GM19023 (cell line): ENCODE measurements around the gene ENTPD8.

Experiments
- ATAC-seq: cut with Tn5 transposase; IDR thresholded peaks from one replicate; pipeline ENCODE4 v1.9.1; 2021; ENCODE audit warnings: mild to moderate bottlenecking, moderate library complexity; ENCODE audit not compliant: unreplicated experiment

Gene ENTPD8

DNA sequence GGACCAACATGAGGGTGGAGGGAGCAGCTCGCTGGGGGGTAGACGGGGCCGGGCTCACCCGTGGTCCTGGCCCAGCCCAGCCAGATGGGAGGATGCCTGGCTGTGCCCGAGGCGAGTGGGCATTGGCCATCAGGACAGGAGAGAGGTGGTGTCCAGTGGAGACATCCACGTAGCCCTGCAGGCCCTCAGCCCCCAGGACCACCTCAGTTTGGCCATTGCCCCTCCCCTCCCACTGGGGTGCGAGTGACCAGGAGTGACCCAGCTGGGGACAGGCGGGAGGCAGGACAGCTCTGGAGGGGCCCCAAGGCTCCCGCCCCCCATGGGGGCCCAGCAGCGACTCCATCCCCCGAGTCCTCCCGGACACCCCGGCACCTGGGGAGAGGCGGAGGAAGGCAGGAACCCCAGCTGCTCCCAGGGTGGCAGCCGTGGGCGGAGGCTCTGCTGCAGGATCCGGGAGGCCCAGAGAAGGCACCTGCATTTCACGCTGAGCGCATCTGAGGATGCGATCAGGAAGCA, 9.7 kb downstream of the ENTPD8 start:
- ATAC-seq, result no peak

DNA sequence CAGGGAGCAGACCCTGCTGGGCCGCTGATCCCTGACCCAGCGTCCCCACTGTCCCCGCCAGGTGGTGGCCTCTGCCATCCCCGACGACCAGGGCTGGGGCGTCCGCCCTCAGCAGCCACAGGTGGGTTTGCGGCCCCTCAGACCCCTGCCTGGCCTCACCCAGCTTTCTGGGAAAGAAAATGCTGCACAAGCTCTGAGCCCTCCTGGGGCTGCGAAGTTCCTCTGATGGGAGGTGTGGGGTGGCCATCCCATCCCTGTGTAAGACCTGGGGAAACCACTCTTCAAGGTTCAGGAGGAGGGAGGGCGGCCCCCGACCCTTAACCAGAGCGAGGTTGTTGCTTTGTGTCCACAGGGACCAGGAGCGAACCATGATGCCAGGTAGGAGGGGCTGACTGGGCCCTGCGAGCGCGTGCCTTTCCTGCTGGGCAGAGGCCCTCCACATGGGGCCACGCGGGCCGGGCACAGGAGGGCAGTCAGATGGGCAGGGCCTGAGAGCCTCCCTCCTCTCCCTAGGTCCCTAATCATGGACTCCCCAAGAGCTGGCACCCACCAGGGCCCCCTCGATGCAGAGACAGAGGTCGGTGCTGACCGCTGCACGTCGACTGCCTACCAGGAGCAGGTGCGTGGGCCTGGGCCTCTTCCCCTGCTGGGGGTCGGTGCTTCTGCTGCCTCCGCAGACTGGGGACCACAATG, 10.3 kb downstream of the ENTPD8 start:
- no peak for ATAC-seq

DNA sequence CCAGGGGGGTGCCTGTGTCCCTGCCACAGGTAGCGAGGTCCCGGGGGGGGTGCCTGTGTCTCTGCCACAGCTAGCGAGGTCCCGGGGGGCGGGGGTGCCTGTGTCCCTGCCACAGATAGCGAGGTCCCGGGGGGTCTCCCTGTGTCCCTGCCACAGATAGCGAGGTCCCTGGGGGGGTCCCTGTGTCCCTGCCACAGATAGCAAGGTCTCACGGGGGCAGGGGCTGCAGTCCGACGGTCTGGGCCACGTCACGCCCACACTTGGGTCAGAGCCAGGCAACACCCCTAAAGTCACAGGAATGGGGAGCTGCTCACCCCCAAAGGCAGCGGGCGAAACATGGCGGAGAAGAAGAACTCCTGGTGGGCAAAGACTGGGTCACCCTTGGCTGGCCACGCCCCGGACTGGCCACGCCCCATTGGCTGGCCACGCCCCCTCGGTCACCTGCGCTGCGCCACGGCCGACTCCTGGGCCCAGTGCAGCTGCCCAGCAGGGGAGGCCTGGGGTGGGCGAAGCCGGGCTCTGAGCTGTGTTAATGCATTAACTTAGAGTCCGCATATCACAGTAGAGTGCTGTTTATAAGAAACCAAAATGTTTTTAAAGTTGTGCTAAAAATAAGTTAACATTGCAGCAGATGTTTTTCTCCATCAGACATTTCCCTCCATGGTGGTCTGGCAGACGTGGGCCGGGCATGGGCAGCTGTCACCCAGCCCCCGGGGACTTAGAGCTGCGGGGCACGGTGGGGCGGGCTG, 11.0 kb downstream of the ENTPD8 start:
- no peak for ATAC-seq

DNA sequence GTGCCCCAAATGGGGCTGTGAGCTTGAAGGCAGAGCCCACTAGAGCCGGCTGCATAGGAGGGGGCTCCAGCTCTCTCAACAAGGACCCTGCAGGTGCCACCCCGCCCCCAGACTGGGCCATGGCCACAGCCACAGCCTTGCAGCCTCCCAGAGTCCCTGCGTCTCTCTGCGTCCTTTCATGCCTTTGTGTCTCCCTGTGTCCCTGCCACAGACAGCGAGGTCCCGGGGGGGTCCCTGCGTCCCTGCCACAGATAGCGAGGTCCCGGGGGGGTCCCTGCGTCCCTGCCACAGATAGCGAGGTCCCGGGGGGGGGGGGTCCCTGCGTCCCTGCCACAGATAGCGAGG, 11.6 kb downstream of the ENTPD8 start:
- no peak for ATAC-seq

DNA sequence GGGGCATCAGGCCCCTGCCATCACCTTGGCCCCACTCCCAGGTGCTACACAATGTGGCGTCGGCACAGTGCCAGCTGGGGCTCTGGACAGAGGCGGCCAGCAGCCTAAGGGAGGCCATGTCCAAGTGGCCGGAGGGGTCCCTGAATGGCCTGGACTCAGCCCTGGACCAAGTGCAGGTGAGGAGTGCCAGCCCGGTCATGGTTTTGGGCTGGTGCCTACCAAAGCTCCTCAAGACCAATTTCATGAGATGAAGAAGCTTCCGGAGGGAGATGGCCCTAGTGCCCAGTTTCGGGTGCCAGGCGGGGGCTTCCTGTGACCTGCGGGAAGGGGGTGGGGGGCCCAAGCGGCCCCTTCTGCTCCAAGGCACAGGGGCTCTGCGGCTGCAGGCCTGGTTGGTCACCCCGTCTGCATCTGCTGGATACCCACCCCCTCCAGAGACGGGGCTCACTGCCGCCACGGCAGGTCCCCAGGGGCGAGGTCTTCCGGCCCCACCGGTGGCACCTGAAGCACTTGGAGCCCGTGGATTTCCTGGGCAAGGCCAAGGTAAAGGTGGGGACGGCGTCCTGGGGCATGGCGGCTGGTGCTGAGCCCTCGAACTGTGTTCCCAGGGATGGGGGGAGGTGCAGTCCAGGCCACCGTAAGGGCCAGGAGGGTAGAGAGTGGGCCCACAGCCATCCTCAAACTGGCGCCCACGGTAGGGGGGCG, 12.2 kb downstream of the ENTPD8 start:
- no peak for ATAC-seq

DNA sequence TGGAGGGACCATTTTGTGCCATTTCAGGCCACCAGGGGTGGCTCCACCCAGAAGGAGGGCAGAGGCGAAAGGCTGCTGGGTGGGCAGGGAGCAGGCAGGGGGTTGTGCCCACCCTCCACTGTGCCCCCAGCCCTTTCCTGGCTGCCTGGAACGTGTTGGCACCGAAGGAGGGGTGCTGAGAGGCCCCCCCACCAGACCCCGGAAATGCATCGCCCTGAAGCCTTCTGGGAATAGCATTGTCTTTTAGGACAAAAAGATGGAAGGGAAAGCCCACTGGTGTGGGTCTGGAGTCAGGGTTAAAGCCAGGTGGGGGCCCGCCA, 12.9 kb downstream of the ENTPD8 start:
- no peak for ATAC-seq

DNA sequence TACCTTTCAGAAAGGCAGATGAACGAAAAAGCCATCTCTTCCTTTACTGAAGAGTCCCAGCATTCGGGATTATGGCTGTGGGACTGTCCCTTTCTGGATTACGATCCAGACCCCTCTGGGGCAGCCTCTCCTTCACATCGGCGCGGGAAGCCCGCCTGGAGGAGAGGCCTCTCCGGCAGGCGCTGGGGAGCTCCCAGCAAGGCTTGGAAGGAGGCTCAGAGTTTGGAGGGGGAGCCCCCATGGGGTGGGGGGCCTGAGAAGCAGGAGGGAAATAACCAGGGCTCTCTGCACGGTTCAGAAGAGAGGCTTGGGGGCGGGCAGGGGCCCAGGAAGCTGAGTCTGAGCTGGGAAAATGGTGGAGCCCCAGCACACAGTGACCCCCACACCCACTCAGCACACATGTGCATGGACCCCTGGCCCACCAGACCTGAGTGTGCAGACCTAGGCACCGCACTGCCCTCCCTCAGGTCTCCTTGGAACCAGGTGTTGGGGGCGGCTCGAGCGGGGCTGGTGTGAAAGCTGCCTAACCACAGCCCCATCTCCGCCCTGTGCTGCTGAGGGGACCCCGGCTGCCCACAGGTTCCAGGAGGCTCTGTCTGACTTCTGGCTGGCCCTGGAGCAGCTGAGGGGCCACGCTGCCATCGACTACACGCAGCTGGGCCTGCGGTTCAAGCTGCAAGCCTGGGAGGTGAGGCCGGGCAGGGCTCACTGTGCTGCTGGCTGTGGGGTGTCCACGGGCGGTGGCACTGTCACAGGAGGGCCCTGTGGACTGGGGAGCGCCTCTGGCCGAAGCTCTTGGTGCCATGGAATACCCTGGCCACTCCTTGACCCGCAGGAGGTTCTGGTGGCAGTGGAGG, 13.5 kb downstream of the ENTPD8 start:
- ATAC-seq, result no peak

DNA sequence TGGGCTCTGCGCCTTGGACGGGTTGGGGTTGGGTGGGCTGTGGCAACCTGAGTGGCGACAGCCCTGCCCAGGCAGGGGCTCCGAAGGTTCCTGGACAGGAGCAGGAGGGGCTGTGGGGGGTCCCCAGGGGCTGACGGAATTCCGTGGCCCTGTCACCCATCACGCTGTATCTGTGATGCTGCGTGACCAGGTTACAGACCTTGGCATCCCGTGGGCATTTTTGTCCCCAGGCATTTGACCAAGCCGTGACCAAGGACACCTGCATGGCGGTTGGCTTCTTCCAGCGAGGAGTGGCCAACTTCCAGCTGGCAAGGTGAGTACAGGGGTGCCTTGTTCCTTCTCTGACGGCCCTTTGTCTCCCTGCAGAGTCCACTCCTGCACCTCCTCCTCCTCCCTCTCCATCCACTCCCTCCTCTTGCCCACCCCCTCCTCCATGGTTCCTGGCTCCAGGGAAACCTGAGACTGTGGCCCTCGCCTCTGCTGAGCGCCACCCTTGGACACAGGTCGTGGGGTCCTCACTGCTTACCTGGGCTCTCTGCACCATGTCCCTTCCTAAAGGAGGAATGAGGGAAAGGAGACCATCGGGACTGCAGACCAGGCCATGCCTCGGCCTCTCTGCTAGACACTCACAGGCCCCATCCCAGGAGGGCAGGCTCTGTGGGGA, 15.0 kb downstream of the ENTPD8 start:
- no peak for ATAC-seq

DNA sequence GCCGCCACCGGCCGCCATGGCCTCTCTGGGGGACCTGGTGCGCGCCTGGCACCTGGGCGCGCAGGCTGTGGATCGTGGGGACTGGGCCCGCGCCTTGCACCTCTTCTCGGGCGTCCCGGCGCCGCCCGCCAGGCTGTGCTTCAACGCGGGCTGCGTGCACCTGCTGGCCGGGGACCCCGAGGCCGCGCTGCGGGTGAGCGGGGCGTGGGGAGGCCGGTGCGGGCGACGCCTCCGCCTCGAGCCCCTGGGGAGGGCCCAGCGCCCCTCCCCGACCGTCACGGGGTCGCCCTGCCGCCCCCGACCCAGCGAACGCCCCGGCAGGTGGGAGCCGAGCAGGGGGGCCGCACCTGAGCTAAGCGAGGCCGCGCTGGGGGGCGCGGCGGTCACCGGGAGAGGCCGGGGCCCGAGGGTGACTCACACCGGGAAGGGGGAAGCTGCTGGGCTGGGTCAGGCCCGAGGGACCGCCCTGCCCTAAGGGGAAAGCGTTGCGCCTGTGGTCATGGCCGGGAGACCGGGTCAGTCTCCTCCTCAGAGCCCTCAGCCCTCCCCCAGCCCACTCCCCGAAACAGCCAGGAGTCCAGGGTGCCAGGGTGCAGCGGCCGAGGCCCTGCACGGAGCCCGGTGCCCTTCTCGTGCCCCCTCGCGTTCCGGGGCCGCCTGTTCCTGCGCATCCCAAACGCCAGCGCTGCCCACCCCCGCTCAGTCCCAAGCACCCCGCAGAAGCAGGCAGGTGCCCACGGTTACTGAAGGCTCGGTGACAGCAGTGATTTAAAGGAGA, 17.5 kb downstream of the ENTPD8 start:
- peak; percentile 19 for ATAC-seq

DNA sequence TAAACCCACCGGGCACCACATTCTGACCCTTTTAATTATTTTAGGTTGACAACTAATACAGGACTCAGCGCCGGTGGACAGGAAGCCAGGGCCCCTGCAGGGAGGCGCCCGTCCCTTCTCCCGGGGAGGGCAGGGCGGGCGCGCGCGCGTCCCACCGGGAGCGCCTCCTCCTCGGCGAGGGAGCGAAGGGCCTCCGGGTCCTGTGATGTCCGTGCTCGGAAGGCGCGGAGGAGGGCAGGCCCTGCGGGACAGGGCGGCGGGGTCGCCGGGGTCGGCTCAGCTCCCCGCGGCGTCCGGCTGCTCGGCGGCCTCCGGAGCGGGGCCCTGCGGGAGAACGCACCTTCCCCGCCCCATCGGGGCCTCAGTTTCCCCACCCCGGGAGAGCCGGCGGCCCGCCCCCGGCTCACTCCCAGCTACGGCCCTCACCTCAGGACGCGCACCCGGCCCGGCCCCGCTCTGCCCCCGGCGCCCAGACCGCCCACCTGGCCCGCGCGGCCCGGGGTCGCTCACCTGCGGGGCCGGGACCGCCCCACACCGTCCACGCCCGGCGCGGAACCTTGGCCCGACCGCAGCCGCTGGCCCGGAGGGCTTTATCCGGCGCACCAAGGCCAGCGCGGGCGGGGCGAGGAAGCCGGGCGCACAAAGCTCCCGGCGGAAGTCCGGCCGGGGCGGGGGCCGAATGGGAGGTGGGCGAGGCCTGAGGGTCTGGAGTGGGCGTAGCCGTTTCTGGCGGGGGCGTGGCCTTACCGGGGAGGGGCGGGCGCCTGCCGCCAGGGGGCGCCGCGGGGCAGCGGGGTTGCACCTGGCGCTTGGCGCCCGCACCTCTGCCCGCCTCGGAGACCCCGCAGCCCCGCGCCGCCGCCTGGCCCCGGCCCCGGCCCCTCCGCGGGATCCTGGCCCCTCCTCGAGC, 18.3 kb downstream of the ENTPD8 start, which contains the start of the genes EXD3 and NOXA1:
TSS of gene EXD3 (minus strand) at position 559 of the 910 bp plus-strand sequence. CDS start 27,805 bp downstream, outside the sequence.
TSS of gene NOXA1 (plus strand) at position 790 of the 910 bp plus-strand sequence. CDS start 137 bp downstream, outside the sequence.
- ATAC-seq, result peak; percentile 74

DNA sequence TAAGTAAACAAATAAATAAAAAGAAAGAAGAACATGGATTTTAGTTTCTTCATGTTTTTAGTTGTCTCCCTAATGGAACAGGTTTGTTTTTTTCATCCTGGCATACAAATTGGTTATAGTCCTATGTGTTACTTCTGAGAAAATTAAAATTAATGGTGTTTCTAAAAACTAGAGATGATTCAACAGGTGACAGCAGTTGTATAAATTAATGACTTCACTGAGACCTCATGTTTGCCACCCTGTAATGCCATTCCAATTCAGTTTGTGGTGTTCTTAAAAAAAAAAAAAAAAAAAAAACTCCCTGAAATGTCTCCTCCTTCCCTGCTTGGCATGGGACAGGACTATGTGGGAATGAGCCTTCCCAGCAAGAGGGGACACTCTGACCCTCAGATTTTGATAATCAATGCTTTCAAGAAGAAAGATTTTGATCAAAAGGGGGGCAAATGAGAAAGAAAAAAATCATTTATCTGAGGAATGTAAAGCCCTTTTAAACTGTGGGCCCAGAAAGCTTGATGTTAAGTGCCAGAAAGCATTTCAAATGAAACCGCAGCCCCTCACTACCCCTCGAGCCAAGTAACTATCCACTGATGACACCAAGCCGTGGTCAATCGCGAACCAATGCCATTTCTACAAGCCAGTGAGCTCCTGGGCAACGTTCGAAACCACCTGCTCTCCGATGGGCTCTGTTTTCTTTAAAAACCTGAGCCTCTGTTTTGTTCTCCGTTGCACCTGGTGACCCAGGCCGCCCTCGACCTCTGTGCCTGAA, 19.1 kb downstream of the ENTPD8 start:
- no peak for ATAC-seq

DNA sequence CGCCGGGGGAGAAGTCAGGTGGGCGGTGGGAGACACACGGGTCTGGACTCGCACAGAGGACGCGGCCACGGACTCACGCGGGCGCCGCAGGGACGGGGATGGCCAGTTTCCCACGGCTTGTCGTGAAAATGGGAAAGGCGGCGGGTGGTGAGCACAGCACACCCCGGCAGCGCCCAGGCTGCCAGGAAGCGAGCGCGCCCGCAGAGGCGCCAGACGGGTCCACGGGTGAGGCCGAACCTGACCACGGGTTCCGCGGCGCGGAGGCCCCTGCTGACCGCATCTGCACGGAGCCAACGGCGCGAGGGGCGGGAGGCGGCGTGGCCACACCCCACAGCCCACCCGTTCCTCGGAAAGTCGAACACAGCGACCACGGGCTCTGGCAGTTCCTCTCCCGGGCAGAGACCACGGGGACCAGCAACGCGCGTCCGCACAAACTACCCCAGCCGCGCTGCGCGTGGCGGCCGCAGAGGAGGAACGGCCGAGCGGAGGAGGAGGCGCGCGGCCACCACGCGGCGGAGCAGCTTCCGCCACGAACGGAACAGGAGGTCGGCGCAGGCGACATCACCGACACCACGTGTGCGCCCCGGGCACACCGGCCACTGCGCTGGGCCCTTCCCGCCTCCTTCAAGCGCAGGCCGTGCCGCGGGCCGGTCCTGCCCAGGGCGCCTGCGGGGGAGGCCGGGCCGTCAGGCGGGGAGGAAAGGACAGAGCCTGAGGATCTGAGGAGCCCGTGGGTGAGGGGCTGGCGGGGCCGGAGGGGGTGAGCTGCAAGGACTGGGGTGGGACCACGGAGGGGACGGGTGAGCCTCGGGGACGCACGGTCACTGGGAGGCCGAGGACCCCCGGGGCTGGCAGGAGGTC, 23.8 kb downstream of the ENTPD8 start:
- ATAC-seq, result no peak

DNA sequence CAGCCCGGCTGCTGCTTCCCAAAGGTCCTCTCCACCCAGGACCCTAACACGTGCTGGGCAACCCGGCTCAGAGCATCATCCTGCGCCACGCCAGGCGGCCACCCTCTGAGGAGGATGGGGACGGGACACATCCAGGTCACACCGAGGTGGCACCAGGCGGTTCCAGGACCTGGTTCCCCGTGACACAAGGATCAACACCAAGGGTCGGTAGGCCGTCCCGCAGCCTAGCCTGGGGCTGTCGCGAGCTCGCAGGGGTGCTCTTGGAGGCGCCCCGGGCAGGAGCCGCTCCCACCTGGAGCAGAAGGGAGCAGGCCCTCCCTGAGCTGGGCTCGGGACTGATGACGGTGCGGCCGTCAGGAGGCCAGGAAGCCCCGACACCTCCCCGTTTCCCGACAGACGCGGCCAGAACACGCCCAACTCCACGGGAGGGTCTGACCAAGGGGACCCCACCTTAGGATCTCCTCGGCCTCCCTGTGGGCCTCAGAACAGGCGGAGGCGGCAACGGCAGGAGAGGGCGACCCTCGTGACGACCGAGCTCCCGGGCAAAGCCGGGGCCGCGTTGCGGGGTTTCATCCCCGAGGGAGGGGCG, 24.5 kb downstream of the ENTPD8 start:
- ATAC-seq, result no peak

DNA sequence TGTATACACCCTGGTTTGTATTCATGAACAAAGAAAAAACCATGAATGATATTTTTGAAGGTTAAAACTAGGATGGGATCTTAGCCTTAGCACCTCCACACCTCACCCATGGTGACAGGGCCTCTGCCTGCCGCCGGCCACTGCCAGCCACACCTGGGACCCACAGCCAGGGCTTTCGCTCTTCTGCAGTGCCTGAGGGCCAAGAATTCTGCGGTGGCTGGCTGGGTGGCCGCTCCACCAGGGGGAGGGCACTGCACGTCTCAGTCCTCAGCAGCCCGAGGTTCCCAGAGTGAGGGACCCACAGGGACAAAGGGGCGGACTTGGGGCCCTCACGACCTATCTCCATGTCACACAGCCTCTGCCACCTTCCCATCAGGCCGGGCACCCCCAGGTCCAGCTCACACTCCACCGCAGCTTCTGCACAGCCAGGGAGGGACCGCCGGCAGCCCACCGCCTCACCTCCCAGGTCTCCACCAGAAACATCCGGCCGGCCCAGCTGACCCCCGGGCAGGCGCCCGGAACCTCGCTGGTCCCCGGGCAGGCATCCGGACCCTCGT, 25.1 kb downstream of the ENTPD8 start:
- ATAC-seq, result no peak

DNA sequence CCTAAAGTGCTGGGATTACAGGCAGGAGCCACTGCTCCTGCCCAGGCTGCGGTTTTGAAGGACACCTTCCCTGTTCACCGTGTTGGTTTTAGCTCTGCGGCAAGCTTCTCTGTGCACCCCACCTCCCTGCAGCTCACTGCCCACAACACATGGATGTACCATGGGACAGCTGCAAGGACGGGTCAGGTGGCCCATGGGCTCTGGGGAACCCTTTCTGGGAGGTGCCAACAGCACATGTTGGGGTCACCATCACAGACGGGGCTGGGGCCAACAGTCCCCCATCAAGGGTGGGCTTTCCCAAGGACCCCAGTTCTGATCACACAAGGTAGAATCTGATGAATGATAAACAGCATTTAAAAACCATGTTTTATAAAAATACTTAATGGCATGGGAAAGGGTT, 25.7 kb downstream of the ENTPD8 start:
- ATAC-seq, result no peak

DNA sequence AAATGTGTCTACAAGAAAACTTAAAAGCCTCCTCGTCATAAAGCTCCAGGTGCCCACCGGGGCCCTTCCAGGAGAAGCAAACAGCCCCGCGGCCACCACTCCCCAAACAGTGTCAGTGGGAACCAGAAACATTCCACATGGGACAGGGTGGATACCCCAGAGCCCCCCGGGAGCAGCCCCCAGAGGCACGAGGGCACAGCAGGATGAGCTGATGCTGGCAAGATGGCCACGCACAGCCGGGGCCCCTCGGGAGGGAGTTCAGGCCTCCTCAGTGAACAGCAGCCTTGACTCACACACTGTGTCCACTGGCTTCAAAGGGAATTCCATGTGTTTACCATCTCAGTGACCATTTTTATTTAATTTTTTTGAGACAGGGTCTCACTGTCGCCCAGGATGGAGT, 28.7 kb downstream of the ENTPD8 start:
- no peak for ATAC-seq
